HepG2 (cell line): ENCODE results near the gene CDX1. TPM values are rescaled to one million over a fixed set of nuclear protein-coding genes. Genes with fewer than 3 reads are reported as not detected.

Source experiments
- ATAC-seq: fragments of 200-7000 bp; cut with Tn5 transposase; 3 replicates; pipeline ENCODE4 v1.9.1; 2020; ENCODE audit warnings: mild to moderate bottlenecking, moderate library complexity
- BruUV-seq: library from RNA; stranded (reverse); fragments of 400-500 nt; replicated peaks from 2 replicates; lab custom pipeline; 2021; lab: Mats Ljungman, UMichigan
- CTCF ChIA-PET: fragments of 300-600 bp; formaldehyde crosslinking; extraction: SDS; loops from one replicate; lab custom pipeline; 2021; ENCODE audit warnings: low total read pairs, inconsistent platforms, low intra/inter-chr PET ratio; lab: Yijun Ruan, JAX
- POLR2A ChIA-PET: fragments of 350-600 bp; sonication (Branson Sonifier 250); formaldehyde crosslinking; loops from one replicate; lab custom pipeline; 2020; ENCODE audit warnings: antibody characterized with exemption, inconsistent platforms; lab: Yijun Ruan, JAX
- DNase-seq: peaks from one replicate; pipeline ENCODE4 v3.0.0-alpha.2; 2015; ENCODE audit warnings: low spot score
- FAIRE-seq: peaks from 3 replicates; lab custom pipeline; 2011; peaks lifted over from hg19 to GRCh38; lab: Jason Lieb, UNC
- H2AFZ ChIP-seq: one replicate; pipeline ENCODE4 v1.6.1; 2011; ENCODE audit warnings: low read length, inconsistent platforms
- H3K27ac ChIP-seq: fragments of 300-600 bp; 3 replicates; pipeline ENCODE4 v1.8.0; 2011; ENCODE audit warnings: mixed run types, mild to moderate bottlenecking, mixed read lengths, low read length, inconsistent platforms; ENCODE audit not compliant: insufficient read depth; ENCODE audit errors: extremely low read length
- H3K27me3 ChIP-seq, 2 experiments: fragments of 200-600 bp in 1 of 2; 2 replicates in 1 of 2; 3 replicates in 1 of 2; pipeline versions ENCODE4 v1.6.0 to v1.8.0; 2011; ENCODE audit warnings: low read length in 2 of 2, mild to moderate bottlenecking in 2 of 2, moderate library complexity in 2 of 2, inconsistent platforms in 1 of 2; ENCODE audit not compliant: insufficient read depth in 2 of 2, control insufficient read depth in 1 of 2
- H3K36me3 ChIP-seq, 2 experiments: fragments of 200-600 bp in 1 of 2; replicated peaks in 1 of 2; 2 replicates in 1 of 2; 3 replicates in 1 of 2; pipeline versions ENCODE4 v1.5.1 to v1.8.0; 2011; ENCODE audit warnings: low read length in 2 of 2, inconsistent platforms in 1 of 2; ENCODE audit not compliant: insufficient read depth in 2 of 2, control insufficient read depth in 1 of 2
- H3K4me1 ChIP-seq: 2 replicates; pipeline ENCODE4 v1.5.1; 2012; ENCODE audit warnings: low read length, inconsistent platforms; ENCODE audit not compliant: insufficient read depth
- H3K4me2 ChIP-seq: 2 replicates; pipeline ENCODE4 v1.6.0; 2011; ENCODE audit warnings: low read depth, low read length, inconsistent platforms
- H3K4me3 ChIP-seq, 3 experiments: fragments of 200-600 bp in 1 of 3; sonication (generic), shearing (Covaris generic) in 1 of 3; replicated peaks in 1 of 3; 2 replicates each; pipeline ENCODE4 v1.5.1; 2011 to 2016; ENCODE audit warnings: low read length in 3 of 3, inconsistent platforms in 2 of 3, low read depth in 2 of 3, mild to moderate bottlenecking in 2 of 3, control low read depth in 1 of 3, mixed read lengths in 1 of 3; ENCODE audit not compliant: insufficient read depth in 1 of 3
- H3K79me2 ChIP-seq: one replicate; pipeline ENCODE4 v1.6.1; 2011; ENCODE audit warnings: low read length, inconsistent platforms; ENCODE audit not compliant: insufficient read depth
- H3K9ac ChIP-seq: 2 replicates; pipeline ENCODE4 v1.6.0; 2011; ENCODE audit warnings: mild to moderate bottlenecking, low read depth, low read length, inconsistent platforms; ENCODE audit not compliant: insufficient read depth
- H3K9me3 ChIP-seq: 2 replicates; pipeline ENCODE4 v1.5.1; 2012; ENCODE audit warnings: mild to moderate bottlenecking, low read length
- H4K20me1 ChIP-seq: 2 replicates; pipeline ENCODE4 v1.6.0; 2011; ENCODE audit warnings: inconsistent platforms, mild to moderate bottlenecking, low read length, moderate library complexity; ENCODE audit not compliant: insufficient read depth
- BORCS8-MEF2B ChIP-seq: sonication (generic); formaldehyde crosslinking; IDR thresholded peaks from 2 replicates; pipeline ENCODE4 v1.8.0; 2022; ENCODE audit warnings: mild to moderate bottlenecking, missing genetic modification reagents
- IKZF4 ChIP-seq: sonication (generic); formaldehyde crosslinking; IDR thresholded peaks from 2 replicates; pipeline ENCODE4 v1.5.1; 2020; ENCODE audit warnings: borderline replicate concordance, mild to moderate bottlenecking, low read depth, missing genetic modification reagents; ENCODE audit errors: not compliant biosample characterization
- JUNB ChIP-seq: sonication (generic); formaldehyde crosslinking; IDR thresholded peaks from 2 replicates; pipeline ENCODE4 v1.8.0; 2022; ENCODE audit warnings: missing genetic modification reagents, mild to moderate bottlenecking, borderline replicate concordance
- MBD4 ChIP-seq: IDR thresholded peaks from 2 replicates; pipeline ENCODE4 v1.6.1; 2012; ENCODE audit warnings: low read length, inconsistent platforms, borderline replicate concordance
- NCOA5 ChIP-seq: sonication (generic); formaldehyde crosslinking; IDR thresholded peaks from 2 replicates; pipeline ENCODE4 v1.4.0; 2020; ENCODE audit warnings: missing genetic modification reagents
- REXO4 ChIP-seq: sonication (generic); formaldehyde crosslinking; IDR thresholded peaks from 2 replicates; pipeline ENCODE4 v1.8.0; 2022; ENCODE audit warnings: missing genetic modification reagents, mild to moderate bottlenecking, borderline replicate concordance
- TMF1 ChIP-seq: sonication (generic); formaldehyde crosslinking; IDR thresholded peaks from 2 replicates; pipeline ENCODE4 v1.8.1; 2022; ENCODE audit warnings: low read depth, missing genetic modification reagents
- ZFP41 ChIP-seq: sonication (generic); formaldehyde crosslinking; IDR thresholded peaks from 2 replicates; pipeline ENCODE4 v1.4.0; 2020; ENCODE audit warnings: mild to moderate bottlenecking, missing genetic modification reagents, borderline replicate concordance
- ZNF138 ChIP-seq: sonication (generic); formaldehyde crosslinking; IDR thresholded peaks from 2 replicates; pipeline ENCODE4 v1.5.0; 2020; ENCODE audit warnings: mild to moderate bottlenecking, low read depth, missing genetic modification reagents
- ZNF382 ChIP-seq: sonication (generic); formaldehyde crosslinking; IDR thresholded peaks from 2 replicates; pipeline ENCODE4 v1.5.0; 2020; ENCODE audit warnings: missing genetic modification reagents, mild to moderate bottlenecking, borderline replicate concordance
- ZNF569 ChIP-seq: sonication (generic); formaldehyde crosslinking; IDR thresholded peaks from 2 replicates; pipeline ENCODE4 v1.5.0; 2020; ENCODE audit warnings: mild to moderate bottlenecking, missing genetic modification reagents, moderate library complexity, borderline replicate concordance
- WGBS: methylation state at CpG from one replicate; pipeline ENCODE4 v1.1.6; 2017; ENCODE audit warnings: low lambda C conversion rate; 5-methylcytosine and 5-hydroxymethylcytosine counted together
- in situ Hi-C: cut with HindIII; loops from 2 replicates; pipeline ENCODE4 v1.10.0; 2017; ENCODE audit warnings: low pct_unique_long_range_greater_than_20kb; ENCODE audit not compliant: extremely low pct_ligation_motif_present
- intact Hi-C: fragments of 100-400 bp; cut with micrococcal nuclease; formaldehyde crosslinking; loops from one replicate; pipeline ENCODE4 v1.10.0; 2022; ENCODE audit not compliant: unreplicated experiment
- polyA plus RNA-seq, 8 experiments: library from polyadenylated mRNA; depleted of rRNA in 3 of 8; stranded (reverse) in 7 of 8; unstranded in 1 of 8; fragments of >200 nt; fragmentation: Illumina TruSeq in 4 of 8; extraction: Trizol in 4 of 8; gene quantifications; 2 replicates each; pipeline versions ENCODE4 v1.2.1 to v1.2.3, GENCODE V29; 2011 to 2016; ENCODE audit warnings: low read depth in 4 of 8, missing spikeins in 1 of 8, mixed read lengths in 1 of 8; ENCODE audit not compliant: insufficient read depth in 1 of 8
- total RNA-seq, 5 experiments: library from RNA; depleted of rRNA; stranded (reverse); fragments of >200 nt; fragmentation: Illumina TruSeq; extraction: Trizol; gene quantifications; 2 replicates each; pipeline ENCODE4 v1.2.3, GENCODE V29; 2016; ENCODE audit warnings: low read depth in 1 of 5
- TF ChIP-seq, protein P1 (sequence below): sonication (generic); formaldehyde crosslinking; conservative IDR thresholded peaks from 2 replicates; pipeline ENCODE4 v1.4.0; 2020; ENCODE audit warnings: missing genetic modification reagents
- TF ChIP-seq, protein P2 (sequence below): sonication (generic); formaldehyde crosslinking; IDR thresholded peaks from 2 replicates; pipeline ENCODE4 v1.8.0; 2022; ENCODE audit warnings: missing genetic modification reagents, low read depth, mild to moderate bottlenecking, borderline replicate concordance

The CDX1 gene
- total and polyA plus RNA-seq, 2 of the 13 experiments (the other 11 are each of a cell fraction or from before 2014, with no cell fraction given) = not detected

DNA sequence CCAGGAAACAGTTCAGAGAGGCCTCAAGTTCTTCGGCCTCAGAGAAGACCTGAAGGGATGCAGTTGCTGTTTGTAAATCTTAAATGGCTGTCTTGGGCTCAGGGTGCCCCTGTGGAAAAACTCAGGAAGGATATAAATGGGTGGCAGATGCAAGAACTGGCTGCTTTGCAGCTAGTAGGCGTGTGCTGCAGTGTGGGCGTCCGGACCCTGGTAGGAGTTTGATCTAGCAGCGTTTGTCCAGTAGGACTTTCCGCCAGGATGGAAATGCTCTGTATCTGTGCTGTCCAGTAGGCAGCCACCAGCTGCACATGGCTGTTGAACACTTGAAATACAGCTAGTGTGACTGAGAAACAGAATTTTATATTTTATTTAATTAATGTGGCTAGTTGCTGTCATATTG is 7.7 kb downstream of the CDX1 start:
- CTCF ChIA-PET = interaction anchor here (2.4 kb wide), 1 partner anchor 44 kb away, joined by 30 read pairs; no protein-coding TSS in a partner anchor
- no peak overlapping the region for H3K4me3 ChIP-seq

DNA sequence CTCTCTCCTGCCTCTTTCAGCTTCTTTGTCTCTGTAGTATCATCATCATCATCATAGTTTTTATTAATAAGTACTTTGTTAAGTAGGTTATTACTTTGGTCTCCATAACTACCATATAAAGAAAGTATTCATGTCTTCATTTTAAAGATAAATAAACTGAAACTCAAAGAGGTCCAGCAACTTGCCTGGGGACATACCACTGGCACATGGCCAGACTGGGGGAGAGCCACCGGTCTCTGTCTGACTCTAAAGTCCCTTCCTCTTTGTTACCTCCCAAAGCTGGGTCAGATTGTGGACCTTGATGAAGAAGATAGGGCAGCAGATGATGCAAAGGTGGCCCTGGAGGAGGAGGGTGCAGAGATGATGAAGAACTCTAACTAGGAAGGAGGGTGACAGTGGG is 8.5 kb downstream of the CDX1 start:
- H2AFZ ChIP-seq = no peak overlapping the region
- no peak overlapping the region for H3K4me3 ChIP-seq
- peaks cover 0 to 28% of the 10 kb centered on the region in 2 experiments; a peak in 3 of 5 replicates for H3K27me3 ChIP-seq
- DNase-seq (no peak), ATAC-seq (no peak), FAIRE-seq (no peak)
- in situ Hi-C loops = loop anchor here (5.0 kb wide), 1 partner anchor 48 kb away; no protein-coding TSS in a partner anchor
- H3K27ac ChIP-seq = no peak overlapping the region
- no peaks in the 10 kb centered on the region for H4K20me1 ChIP-seq
- no peaks in the 10 kb centered on the region for H3K36me3 ChIP-seq
- intact Hi-C loops = loop anchor here (1.0 kb wide), 2 partner anchors 43 to 45 kb away; no protein-coding TSS in a partner anchor
- ChIA-PET CTCF (interaction anchor here (1.2 to 2.4 kb wide), 4 partner anchors 14 to 45 kb away, joined by 5 to 30 read pairs (median 8); no protein-coding TSS in a partner anchor), POLR2A (interaction anchor here (1.2 to 1.8 kb wide), 2 partner anchors 12 to 32 kb away, joined by 4 to 5 read pairs; no protein-coding TSS in a partner anchor)
- no TSS peak for BruUV-seq
- no peak overlapping the region for H3K4me2 ChIP-seq
- TF ChIP-seq NCOA5 (CRISPR knock-in tag) = no peak
- TF ChIP-seq ZFP41 (CRISPR knock-in tag) = no peak
- TF ChIP-seq, protein P1, sequence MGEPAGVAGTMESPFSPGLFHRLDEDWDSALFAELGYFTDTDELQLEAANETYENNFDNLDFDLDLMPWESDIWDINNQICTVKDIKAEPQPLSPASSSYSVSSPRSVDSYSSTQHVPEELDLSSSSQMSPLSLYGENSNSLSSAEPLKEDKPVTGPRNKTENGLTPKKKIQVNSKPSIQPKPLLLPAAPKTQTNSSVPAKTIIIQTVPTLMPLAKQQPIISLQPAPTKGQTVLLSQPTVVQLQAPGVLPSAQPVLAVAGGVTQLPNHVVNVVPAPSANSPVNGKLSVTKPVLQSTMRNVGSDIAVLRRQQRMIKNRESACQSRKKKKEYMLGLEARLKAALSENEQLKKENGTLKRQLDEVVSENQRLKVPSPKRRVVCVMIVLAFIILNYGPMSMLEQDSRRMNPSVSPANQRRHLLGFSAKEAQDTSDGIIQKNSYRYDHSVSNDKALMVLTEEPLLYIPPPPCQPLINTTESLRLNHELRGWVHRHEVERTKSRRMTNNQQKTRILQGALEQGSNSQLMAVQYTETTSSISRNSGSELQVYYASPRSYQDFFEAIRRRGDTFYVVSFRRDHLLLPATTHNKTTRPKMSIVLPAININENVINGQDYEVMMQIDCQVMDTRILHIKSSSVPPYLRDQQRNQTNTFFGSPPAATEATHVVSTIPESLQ (CRISPR knock-in tag) = no peak
- no peak for TF ChIP-seq REXO4
- TF ChIP-seq BORCS8-MEF2B = no peak
- no peak for TF ChIP-seq TMF1 (CRISPR knock-in tag)
- no peak for TF ChIP-seq ZNF382 (CRISPR knock-in tag)
- TF ChIP-seq MBD4 = no peak
- H3K9ac ChIP-seq = no peak overlapping the region
- H3K4me1 ChIP-seq = peaks cover 5% of the 10 kb centered on the region
- H3K9me3 ChIP-seq = no peaks in the 10 kb centered on the region
- no peaks in the 10 kb centered on the region for H3K79me2 ChIP-seq
- WGBS = 0% methylated on average over 1 of the region's 1 CpG

More for the DNA sequence above, 7.7 kb downstream of the CDX1 start:
- TF ChIP-seq JUNB (CRISPR knock-in tag) = no peak
- TF ChIP-seq ZNF569 (CRISPR knock-in tag) = no peak
- TF ChIP-seq ZNF138 (CRISPR knock-in tag) = no peak
- TF ChIP-seq IKZF4 (CRISPR knock-in tag) = no peak
- TF ChIP-seq, protein P2, sequence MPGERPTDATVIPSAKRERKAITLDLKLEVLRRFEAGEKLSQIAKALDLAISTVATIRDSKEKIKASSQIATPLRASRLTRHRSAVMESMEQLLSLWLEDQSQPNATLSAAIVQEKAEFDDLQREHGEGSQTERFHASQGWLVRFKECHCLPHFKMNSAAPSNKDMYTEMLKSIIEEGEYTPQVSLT (CRISPR knock-in tag) = no peak
- Histone ChIP-seq H3K79me2 (no peaks in the 10 kb centered on the region), H3K9ac (no peak overlapping the region), H2AFZ (no peak overlapping the region), H3K4me2 (no peak overlapping the region), H3K27ac (no peak overlapping the region), H3K4me1 (peaks cover 5% of the 10 kb centered on the region), H4K20me1 (no peaks in the 10 kb centered on the region), H3K9me3 (no peaks in the 10 kb centered on the region), H3K27me3 (peaks cover 0 to 31% of the 10 kb centered on the region in 2 experiments; a peak in 3 of 5 replicates), H3K36me3 (no peaks in the 10 kb centered on the region)
- intact Hi-C loops (no loop called here), in situ Hi-C loops (no loop called here)
- WGBS = 41% methylated on average over 3 of the region's 6 CpGs
- POLR2A ChIA-PET = no interaction called here
- BruUV-seq = no TSS peak
- no peak for FAIRE-seq
- ATAC-seq = no peak
- DNase-seq = no peak
